ENCODE measurements around the gene COX14.
"Not testable (repeated sequence)": the region's sequence is repeated elsewhere in the genome, so short reads cannot be mapped to it uniquely, and the experiment has no call there.

The COX14 gene

GRCh38 chr12:50110762-50111351 is 1.2 kb upstream of the COX14 start:
- no peak for DNase-seq

- no peak for DNase-seq
These were observed 692 bp upstream of the COX14 start for GRCh38 chr12:50111395-50111692.

GRCh38 chr12:50112456-50113218 is 601 bp downstream of the COX14 start:
- no peak for DNase-seq

GRCh38 chr12:50117057-50117622 is 5.1 kb downstream of the COX14 start:
- no peak for DNase-seq

GRCh38 chr12:50119387-50119786 is 7.4 kb downstream of the COX14 start:
- no peak for DNase-seq

- DNase-seq: no peak
These were observed 8.5 kb downstream of the COX14 start for GRCh38 chr12:50120521-50120920.

GRCh38 chr12:50120953-50121352 is 8.9 kb downstream of the COX14 start:
- no peak for DNase-seq

- DNase-seq: no peak
These were observed 9.6 kb downstream of the COX14 start for GRCh38 chr12:50121641-50122040.

GRCh38 chr12:50123203-50123602 is 11.2 kb downstream of the COX14 start:
- no peak for DNase-seq

- DNase-seq: peak; percentile 33
These were observed 15.5 kb downstream of the COX14 start for GRCh38 chr12:50127546-50127945.

- no peak for DNase-seq
These were observed 17.3 kb downstream of the COX14 start for GRCh38 chr12:50129290-50129689.

GRCh38 chr12:50132505-50133135 is 20.6 kb downstream of the COX14 start:
- no peak for DNase-seq

GRCh38 chr12:50142993-50143392 is 31.0 kb downstream of the COX14 start:
- DNase-seq: no peak

GRCh38 chr12:50145439-50145838 is 33.4 kb downstream of the COX14 start:
- no peak for DNase-seq

- DNase-seq: no peak
These were observed 35.2 kb downstream of the COX14 start for GRCh38 chr12:50147281-50147680.

- not testable (repeated sequence) for DNase-seq
These were observed 36.0 kb downstream of the COX14 start for GRCh38 chr12:50148011-50148410.

- no peak for DNase-seq
These were observed 37.3 kb downstream of the COX14 start for GRCh38 chr12:50149311-50149710.

- DNase-seq: no peak
These were observed 39.1 kb downstream of the COX14 start for GRCh38 chr12:50151047-50151687.

GRCh38 chr12:50154947-50155346 is 42.9 kb downstream of the COX14 start:
- DNase-seq: not testable (repeated sequence)

- DNase-seq: no peak
These were observed 44.6 kb downstream of the COX14 start for GRCh38 chr12:50156641-50157040.

- DNase-seq: no peak
These were observed 45.2 kb downstream of the COX14 start for GRCh38 chr12:50157259-50157658.

- DNase-seq: no peak
These were observed 48.6 kb downstream of the COX14 start for GRCh38 chr12:50160643-50161042.

GRCh38 chr12:50162230-50162629 is 50.2 kb downstream of the COX14 start:
- DNase-seq: no peak

- no peak for DNase-seq
These were observed 52.9 kb downstream of the COX14 start for GRCh38 chr12:50164963-50165362.

Data from NCI-H510A (cell line).